IPS-18a (cell line): ENCODE data around the gene ZNF74.

Experiments used
- H3K27ac ChIP-seq: one replicate; pipeline ENCODE4 v1.5.1; 2013; ENCODE audit warnings: low read length
- H3K27me3 ChIP-seq: one replicate; pipeline ENCODE4 v1.6.1; 2013; ENCODE audit warnings: mild to moderate bottlenecking, low read length; ENCODE audit not compliant: control insufficient read depth, insufficient read depth
- H3K36me3 ChIP-seq: one replicate; pipeline ENCODE4 v1.6.1; 2013; ENCODE audit warnings: low read depth, low read length; ENCODE audit not compliant: control insufficient read depth
- H3K4me1 ChIP-seq: one replicate; pipeline ENCODE4 v1.6.1; 2013; ENCODE audit warnings: low read depth, low read length; ENCODE audit not compliant: control insufficient read depth
- H3K4me3 ChIP-seq: one replicate; pipeline ENCODE4 v1.5.1; 2013; ENCODE audit warnings: low read length
- H3K9ac ChIP-seq: one replicate; pipeline ENCODE4 v1.6.1; 2013; ENCODE audit warnings: mild to moderate bottlenecking, low read length, moderate library complexity
- H3K9me3 ChIP-seq: one replicate; pipeline ENCODE4 v1.6.1; 2013; ENCODE audit warnings: low read depth, low read length; ENCODE audit not compliant: control insufficient read depth

ZNF74 gene

DNA sequence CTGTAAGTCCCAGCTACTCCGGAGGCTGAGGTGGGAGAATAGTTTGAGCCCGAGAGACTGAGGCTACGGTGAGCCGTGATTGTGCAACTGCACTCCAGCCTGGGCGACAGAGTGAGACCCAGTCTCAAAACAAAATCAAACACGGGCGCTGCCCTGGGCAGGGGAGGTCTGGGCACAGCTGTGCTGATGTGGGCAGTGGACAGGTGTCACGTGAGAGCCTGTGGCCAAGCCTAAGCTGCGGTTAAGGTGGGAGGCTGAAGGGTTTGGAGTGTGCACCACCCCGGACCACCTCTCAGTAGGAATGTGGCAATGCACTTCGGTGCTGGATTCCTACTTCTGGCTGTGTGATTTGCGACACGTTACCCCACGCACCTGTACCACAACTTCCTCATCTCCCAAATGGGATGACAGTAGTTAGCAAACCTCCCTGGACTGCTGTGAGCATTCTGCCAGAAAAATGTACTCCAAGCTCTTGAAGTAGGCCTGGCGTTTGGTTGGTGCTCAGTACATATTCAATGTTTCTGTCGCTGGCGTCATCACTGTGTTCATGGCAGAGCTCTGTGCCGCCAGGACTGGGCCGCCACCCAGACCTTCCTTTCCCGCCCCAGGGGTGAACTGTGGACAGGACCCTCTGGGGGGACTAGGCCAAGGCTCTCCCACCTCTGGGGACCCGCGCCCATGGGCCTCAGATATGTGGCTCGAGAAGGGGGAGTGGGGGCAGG, 807 bp upstream of the ZNF74 start:
- Histone ChIP-seq H3K4me3 (peak overlapping the region; percentile 87), H3K9ac (peak overlapping the region; percentile 90), H3K4me1 (peaks cover 14% of the 10 kb centered on the region), H3K9me3 (no peaks in the 10 kb centered on the region), H3K36me3 (no peaks in the 10 kb centered on the region), H3K27ac (no peak overlapping the region), H3K27me3 (no peaks in the 10 kb centered on the region)

GRCh38 chr22:20395181-20395906, 1.4 kb downstream of the ZNF74 start:
- Histone ChIP-seq H3K4me1 (peaks cover 14% of the 10 kb centered on the region), H3K9ac (peak overlapping the region; percentile 90), H3K9me3 (no peaks in the 10 kb centered on the region), H3K27ac (no peak overlapping the region), H3K36me3 (peaks cover 1% of the 10 kb centered on the region), H3K27me3 (no peaks in the 10 kb centered on the region), H3K4me3 (peak overlapping the region; percentile 87)

GRCh38 chr22:20395907-20396287, 1.9 kb downstream of the ZNF74 start:
- Histone ChIP-seq H3K4me1 (peaks cover 14% of the 10 kb centered on the region), H3K27me3 (no peaks in the 10 kb centered on the region), H3K9ac (peak overlapping the region; percentile 7), H3K36me3 (peaks cover 4% of the 10 kb centered on the region), H3K9me3 (no peaks in the 10 kb centered on the region), H3K4me3 (peak overlapping the region; percentile 87), H3K27ac (no peak overlapping the region)

DNA sequence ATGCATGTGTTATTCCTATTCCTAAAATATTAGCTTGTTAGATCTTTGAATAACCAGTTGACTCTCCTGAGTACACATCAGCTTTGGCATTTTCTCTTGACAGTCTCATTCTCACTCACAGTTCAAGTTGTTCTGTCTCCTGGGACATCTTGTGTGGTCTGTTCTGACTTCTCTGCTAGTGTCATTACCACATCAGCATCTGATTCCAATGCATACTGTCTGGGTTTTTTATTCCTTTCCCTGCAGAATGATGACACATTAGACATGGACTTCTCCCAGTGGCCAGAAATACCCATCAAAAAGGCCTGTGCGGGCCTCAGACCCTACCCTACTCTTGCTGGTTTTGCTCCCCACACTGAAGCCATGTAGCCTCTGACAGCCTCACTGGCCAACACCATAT, 2.7 kb downstream of the ZNF74 start:
- no peak overlapping the region for H3K9ac ChIP-seq
- H3K27ac ChIP-seq: no peak overlapping the region
- H3K4me1 ChIP-seq: peaks cover 14% of the 10 kb centered on the region
- no peaks in the 10 kb centered on the region for H3K9me3 ChIP-seq
- no peak overlapping the region for H3K4me3 ChIP-seq
- H3K36me3 ChIP-seq: peaks cover 8% of the 10 kb centered on the region
- H3K27me3 ChIP-seq: no peaks in the 10 kb centered on the region

DNA sequence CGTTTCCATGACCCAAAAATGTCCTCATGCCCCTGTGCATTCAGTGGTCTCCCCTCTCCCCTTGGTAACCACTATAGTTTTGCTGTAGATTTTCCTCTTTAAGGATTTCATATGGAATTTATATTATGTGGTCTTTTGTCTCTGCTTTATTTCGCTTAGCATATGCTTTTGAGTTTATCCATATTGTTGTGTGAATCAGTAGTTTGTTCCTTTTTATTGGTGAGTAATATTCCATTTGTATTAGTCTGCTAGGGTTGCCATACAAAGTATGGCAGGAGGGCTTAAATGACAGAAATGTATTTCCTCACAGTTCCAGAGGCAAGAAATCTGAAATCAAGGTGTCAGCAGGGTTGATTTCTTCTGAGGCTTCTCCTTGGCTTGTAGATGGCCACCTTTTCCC, 3.5 kb downstream of the ZNF74 start:
- Histone ChIP-seq H3K27ac (no peak overlapping the region), H3K27me3 (no peaks in the 10 kb centered on the region), H3K4me1 (peaks cover 14% of the 10 kb centered on the region), H3K9ac (no peak overlapping the region), H3K36me3 (peaks cover 11% of the 10 kb centered on the region), H3K9me3 (no peaks in the 10 kb centered on the region), H3K4me3 (no peak overlapping the region)

- no peaks in the 10 kb centered on the region for H3K9me3 ChIP-seq
- H3K27ac ChIP-seq: no peak overlapping the region
- no peaks in the 10 kb centered on the region for H3K27me3 ChIP-seq
- H3K4me3 ChIP-seq: no peak overlapping the region
- peaks cover 17% of the 10 kb centered on the region for H3K36me3 ChIP-seq
- no peak overlapping the region for H3K9ac ChIP-seq
- peaks cover 14% of the 10 kb centered on the region for H3K4me1 ChIP-seq
Observed at GRCh38 chr22:20398420-20398819, 4.5 kb downstream of the ZNF74 start.

DNA sequence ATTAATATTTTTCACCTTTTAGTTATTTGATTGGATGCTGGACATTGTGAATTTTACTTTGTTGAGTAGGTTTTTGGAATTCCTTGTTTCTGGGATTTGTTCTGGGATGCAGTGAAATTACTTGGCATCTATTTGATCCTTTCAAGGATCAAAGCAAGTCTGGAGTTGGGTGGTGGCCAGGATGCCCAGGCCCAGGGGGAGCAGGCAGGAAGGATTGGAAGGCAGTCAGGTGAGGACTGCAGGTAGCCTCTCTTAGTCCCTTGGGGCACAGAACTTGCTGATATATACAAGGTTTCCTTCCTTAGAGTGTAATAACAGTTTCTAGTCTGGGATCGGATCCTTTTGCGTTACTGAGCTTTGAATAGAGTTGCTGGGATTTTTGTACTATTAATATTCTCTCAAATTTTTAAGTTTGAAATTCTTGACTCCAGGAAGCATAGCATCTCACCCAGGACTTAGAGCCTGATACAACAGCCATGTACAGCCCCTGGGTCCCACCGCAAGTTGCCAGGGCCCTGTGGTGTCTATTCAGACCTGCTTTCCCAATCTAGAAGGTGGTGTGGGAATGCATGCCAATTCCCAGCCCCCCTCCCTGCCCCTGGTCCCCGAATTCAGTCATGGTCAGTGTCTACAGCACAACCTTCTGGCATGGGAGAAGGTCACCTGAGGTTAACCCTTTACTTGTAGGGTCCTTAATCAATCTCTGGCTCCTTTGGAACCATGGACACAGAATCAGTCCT, 6.1 kb downstream of the ZNF74 start:
- Histone ChIP-seq H3K27ac (no peak overlapping the region), H3K27me3 (no peaks in the 10 kb centered on the region), H3K9me3 (no peaks in the 10 kb centered on the region), H3K4me3 (no peak overlapping the region), H3K9ac (no peak overlapping the region), H3K36me3 (peaks cover 28% of the 10 kb centered on the region), H3K4me1 (peaks cover 11% of the 10 kb centered on the region)

- no peak overlapping the region for H3K27ac ChIP-seq
- H3K4me1 ChIP-seq: peaks cover 3% of the 10 kb centered on the region
- H3K9me3 ChIP-seq: no peaks in the 10 kb centered on the region
- no peak overlapping the region for H3K4me3 ChIP-seq
- no peak overlapping the region for H3K9ac ChIP-seq
- peaks cover 28% of the 10 kb centered on the region for H3K36me3 ChIP-seq
- no peaks in the 10 kb centered on the region for H3K27me3 ChIP-seq
Observed at GRCh38 chr22:20400606-20401375, 6.8 kb downstream of the ZNF74 start.

- H3K9me3 ChIP-seq: no peaks in the 10 kb centered on the region
- H3K27ac ChIP-seq: no peak overlapping the region
- H3K27me3 ChIP-seq: no peaks in the 10 kb centered on the region
- H3K4me3 ChIP-seq: no peak overlapping the region
- H3K9ac ChIP-seq: no peak overlapping the region
- H3K4me1 ChIP-seq: no peaks in the 10 kb centered on the region
- H3K36me3 ChIP-seq: peaks cover 35% of the 10 kb centered on the region
Observed at GRCh38 chr22:20401376-20402014, 7.5 kb downstream of the ZNF74 start.

GRCh38 chr22:20402960-20403778, 9.2 kb downstream of the ZNF74 start:
- H3K9ac ChIP-seq: no peak overlapping the region
- H3K4me3 ChIP-seq: no peak overlapping the region
- H3K4me1 ChIP-seq: no peaks in the 10 kb centered on the region
- H3K9me3 ChIP-seq: no peaks in the 10 kb centered on the region
- H3K27ac ChIP-seq: no peak overlapping the region
- H3K27me3 ChIP-seq: no peaks in the 10 kb centered on the region
- H3K36me3 ChIP-seq: peaks cover 47% of the 10 kb centered on the region
